ENCODE results near the gene PPARG. TPM values are rescaled to one million over a fixed set of nuclear protein-coding genes. Genes with fewer than 3 reads are reported as not detected.

PPARG gene
- total RNA-seq, 2 experiments from 2014 or later: 0.52 to 0.55 TPM

DNA sequence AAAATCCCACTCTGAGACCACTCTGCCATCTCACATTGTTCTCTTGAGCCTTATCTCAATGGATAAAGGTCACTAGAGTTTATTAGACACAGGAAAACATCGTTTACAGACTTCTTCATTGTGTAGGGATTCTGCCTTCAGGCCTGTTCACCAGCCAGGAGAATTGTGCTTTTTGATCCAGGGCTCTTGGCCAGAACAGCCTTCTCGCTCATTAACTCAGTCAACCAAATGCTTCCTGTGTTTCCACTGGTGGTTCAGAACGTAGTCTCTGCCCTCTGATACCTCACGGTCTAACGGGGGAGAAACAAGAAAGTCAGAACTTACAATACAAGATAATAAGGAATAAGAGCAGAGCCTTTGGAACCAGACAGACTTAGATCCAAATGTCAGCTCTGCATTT is 141.2 kb downstream of the PPARG start:
- Mint-ChIP-seq H3K4me1 (peaks cover 3% of the 10 kb centered on the region), H3K4me3 (no peak overlapping the region), H3K27me3 (peaks cover 10% of the 10 kb centered on the region), H3K9me3 (no peaks in the 10 kb centered on the region), H3K27ac (no peak overlapping the region), H3K36me3 (ENCODE audit: low read depth) (no peaks in the 10 kb centered on the region)
- POLR2A ChIA-PET: no interaction called here
- no peak for DNase-seq
- CTCF ChIA-PET: no interaction called here

DNA sequence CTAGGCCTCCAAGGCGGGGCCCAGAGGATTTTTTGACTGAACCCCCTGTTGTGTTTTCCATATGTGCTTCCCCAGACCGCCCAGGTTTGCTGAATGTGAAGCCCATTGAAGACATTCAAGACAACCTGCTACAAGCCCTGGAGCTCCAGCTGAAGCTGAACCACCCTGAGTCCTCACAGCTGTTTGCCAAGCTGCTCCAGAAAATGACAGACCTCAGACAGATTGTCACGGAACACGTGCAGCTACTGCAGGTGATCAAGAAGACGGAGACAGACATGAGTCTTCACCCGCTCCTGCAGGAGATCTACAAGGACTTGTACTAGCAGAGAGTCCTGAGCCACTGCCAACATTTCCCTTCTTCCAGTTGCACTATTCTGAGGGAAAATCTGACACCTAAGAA is 145.0 kb downstream of the PPARG start:
- DNase-seq: no peak
- H3K4me1 Mint-ChIP-seq: peaks cover 1% of the 10 kb centered on the region
- H3K4me3 Mint-ChIP-seq: no peak overlapping the region
- no peaks in the 10 kb centered on the region for H3K36me3 Mint-ChIP-seq (ENCODE audit: low read depth)
- peaks cover 11% of the 10 kb centered on the region for H3K27me3 Mint-ChIP-seq
- no peak overlapping the region for H3K27ac Mint-ChIP-seq
- H3K9me3 Mint-ChIP-seq: no peaks in the 10 kb centered on the region
- POLR2A ChIA-PET: no interaction called here
- CTCF ChIA-PET: no interaction called here

- ChIA-PET POLR2A (no interaction called here), CTCF (interaction anchor here (1.1 kb wide), 1 partner anchor 16 kb away, joined by 3 read pairs; no protein-coding TSS in a partner anchor)
- Mint-ChIP-seq H3K4me3 (no peak overlapping the region), H3K27ac (no peak overlapping the region), H3K27me3 (peaks cover 5% of the 10 kb centered on the region), H3K4me1 (no peaks in the 10 kb centered on the region), H3K36me3 (ENCODE audit: low read depth) (no peaks in the 10 kb centered on the region), H3K9me3 (no peaks in the 10 kb centered on the region)
- DNase-seq: no peak
These were observed 147.8 kb downstream of the PPARG start for GRCh38 chr3:12436514-12437220.

GRCh38 chr3:12437221-12437605 is 148.3 kb downstream of the PPARG start:
- Mint-ChIP-seq H3K27me3 (peaks cover 5% of the 10 kb centered on the region), H3K4me3 (no peak overlapping the region), H3K9me3 (no peaks in the 10 kb centered on the region), H3K4me1 (no peaks in the 10 kb centered on the region), H3K27ac (no peak overlapping the region), H3K36me3 (ENCODE audit: low read depth) (no peaks in the 10 kb centered on the region)
- CTCF ChIA-PET: interaction anchor here (1.1 kb wide), 1 partner anchor 15 kb away, joined by 3 read pairs; no protein-coding TSS in a partner anchor
- DNase-seq: no peak
- POLR2A ChIA-PET: no interaction called here

GRCh38 chr3:12437861-12438260 is 149.0 kb downstream of the PPARG start:
- no peaks in the 10 kb centered on the region for H3K9me3 Mint-ChIP-seq
- ChIA-PET CTCF (no interaction called here), POLR2A (no interaction called here)
- H3K4me3 Mint-ChIP-seq: no peak overlapping the region
- no peaks in the 10 kb centered on the region for H3K36me3 Mint-ChIP-seq (ENCODE audit: low read depth)
- DNase-seq: no peak
- peaks cover 5% of the 10 kb centered on the region for H3K27me3 Mint-ChIP-seq
- no peaks in the 10 kb centered on the region for H3K4me1 Mint-ChIP-seq
- no peak overlapping the region for H3K27ac Mint-ChIP-seq

- Mint-ChIP-seq H3K27me3 (peaks cover 5% of the 10 kb centered on the region), H3K27ac (no peak overlapping the region), H3K9me3 (no peaks in the 10 kb centered on the region), H3K4me1 (no peaks in the 10 kb centered on the region), H3K4me3 (no peak overlapping the region), H3K36me3 (ENCODE audit: low read depth) (no peaks in the 10 kb centered on the region)
- ChIA-PET POLR2A (interaction anchor here (0.6 kb wide), 1 partner anchor 689 kb away, joined by 3 read pairs; no protein-coding TSS in a partner anchor), CTCF (no interaction called here)
- DNase-seq: no peak
These were observed 149.4 kb downstream of the PPARG start for GRCh38 chr3:12438318-12438717.

GRCh38 chr3:12439161-12439940 is 150.5 kb downstream of the PPARG start:
- no peak for DNase-seq
- ChIA-PET CTCF (no interaction called here), POLR2A (no interaction called here)
- no peak overlapping the region for H3K27ac Mint-ChIP-seq
- H3K36me3 Mint-ChIP-seq (ENCODE audit: low read depth): no peaks in the 10 kb centered on the region
- H3K9me3 Mint-ChIP-seq: no peaks in the 10 kb centered on the region
- no peaks in the 10 kb centered on the region for H3K4me1 Mint-ChIP-seq
- H3K4me3 Mint-ChIP-seq: no peak overlapping the region
- peaks cover 2% of the 10 kb centered on the region for H3K27me3 Mint-ChIP-seq

GRCh38 chr3:12440927-12441714 is 152.3 kb downstream of the PPARG start:
- no peaks in the 10 kb centered on the region for H3K36me3 Mint-ChIP-seq (ENCODE audit: low read depth)
- H3K4me3 Mint-ChIP-seq: no peak overlapping the region
- POLR2A ChIA-PET: no interaction called here
- no peak for DNase-seq
- no peak overlapping the region for H3K27ac Mint-ChIP-seq
- CTCF ChIA-PET: interaction anchor here (1.2 kb wide), 1 partner anchor 11 kb away, joined by 5 read pairs; no protein-coding TSS in a partner anchor
- H3K9me3 Mint-ChIP-seq: no peaks in the 10 kb centered on the region
- H3K27me3 Mint-ChIP-seq: no peaks in the 10 kb centered on the region
- no peaks in the 10 kb centered on the region for H3K4me1 Mint-ChIP-seq

DNA sequence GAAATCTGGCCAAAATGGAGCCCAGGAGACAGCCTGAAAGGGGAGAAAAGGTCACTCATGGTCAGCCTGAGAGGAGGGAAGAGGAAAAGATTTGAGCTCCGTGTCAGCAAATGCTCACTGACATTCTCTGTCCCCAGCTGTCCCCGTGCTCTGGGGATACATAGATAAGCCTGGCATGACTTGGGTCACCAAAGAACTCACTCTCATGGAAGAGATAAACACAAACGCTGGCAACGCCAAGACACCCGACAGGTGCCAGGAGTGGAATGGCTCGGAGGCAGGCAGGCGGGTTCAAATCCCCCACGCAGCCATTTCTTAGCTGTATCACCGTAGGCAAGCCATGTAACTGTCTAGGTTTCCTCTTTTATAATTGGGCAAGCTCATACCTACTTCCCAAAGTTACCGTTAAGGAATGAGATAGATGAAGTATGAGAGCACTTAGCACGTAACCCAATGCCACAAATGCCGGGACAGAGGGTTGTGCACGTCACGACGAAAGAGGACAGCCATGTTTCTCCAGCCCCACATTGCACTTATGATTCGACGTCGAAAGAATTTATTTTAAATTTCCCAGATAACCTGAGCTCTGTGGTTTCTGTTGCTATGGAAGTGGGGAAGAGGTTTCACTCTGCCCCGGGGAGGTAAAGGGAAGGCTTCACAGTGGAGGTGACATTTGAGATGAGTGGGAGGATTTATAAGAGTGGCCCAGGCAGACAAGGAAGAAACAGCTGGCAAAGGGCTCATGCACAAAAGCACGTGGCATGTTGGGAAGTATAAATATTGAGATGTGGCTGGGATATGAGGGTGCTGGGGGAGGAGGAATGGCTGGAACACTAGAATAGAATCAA is 154.0 kb downstream of the PPARG start:
- no peaks in the 10 kb centered on the region for H3K36me3 Mint-ChIP-seq (ENCODE audit: low read depth)
- no peaks in the 10 kb centered on the region for H3K9me3 Mint-ChIP-seq
- ChIA-PET CTCF (no interaction called here), POLR2A (no interaction called here)
- no peak for DNase-seq
- no peaks in the 10 kb centered on the region for H3K4me1 Mint-ChIP-seq
- H3K27ac Mint-ChIP-seq: no peak overlapping the region
- H3K27me3 Mint-ChIP-seq: no peaks in the 10 kb centered on the region
- H3K4me3 Mint-ChIP-seq: no peak overlapping the region

DNA sequence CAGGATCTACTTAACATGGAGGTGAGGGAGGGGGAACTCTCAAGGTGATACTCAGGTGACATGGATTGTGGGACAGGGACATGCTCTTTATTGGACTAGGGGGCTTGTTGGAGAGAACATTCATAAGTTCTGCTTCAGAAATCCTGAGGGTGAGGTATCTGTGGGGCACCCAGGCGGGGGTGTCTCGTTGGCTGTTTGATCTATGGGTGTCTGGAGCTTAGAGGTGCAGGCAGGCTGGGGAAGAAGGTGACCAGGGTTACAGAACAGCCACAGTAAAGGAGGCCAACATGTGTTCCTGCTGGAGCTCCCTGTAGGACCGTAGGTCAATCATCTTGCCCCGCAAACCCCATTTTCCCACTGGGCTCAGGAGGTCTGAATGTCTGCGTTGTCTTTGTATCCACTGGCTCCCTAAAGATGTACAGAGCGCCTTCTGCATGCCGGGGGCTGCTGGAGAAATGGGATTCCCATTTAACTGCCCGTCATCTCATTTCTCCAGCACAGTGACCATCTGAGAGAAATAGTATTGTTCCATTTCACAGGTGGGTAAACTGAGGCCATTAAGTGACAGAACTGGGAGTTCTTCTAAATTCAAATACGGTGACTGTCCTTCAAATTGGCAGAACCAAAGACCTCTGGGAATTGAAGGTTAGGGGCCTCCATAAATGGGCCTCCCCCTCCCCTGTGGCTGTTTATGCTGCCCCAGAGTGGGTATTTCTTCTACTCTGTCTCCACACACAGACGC is 155.1 kb downstream of the PPARG start:
- Mint-ChIP-seq H3K27me3 (no peaks in the 10 kb centered on the region), H3K4me1 (no peaks in the 10 kb centered on the region), H3K27ac (no peak overlapping the region), H3K9me3 (no peaks in the 10 kb centered on the region), H3K4me3 (no peak overlapping the region), H3K36me3 (ENCODE audit: low read depth) (no peaks in the 10 kb centered on the region)
- POLR2A ChIA-PET: no interaction called here
- DNase-seq: no peak
- CTCF ChIA-PET: no interaction called here

DNA sequence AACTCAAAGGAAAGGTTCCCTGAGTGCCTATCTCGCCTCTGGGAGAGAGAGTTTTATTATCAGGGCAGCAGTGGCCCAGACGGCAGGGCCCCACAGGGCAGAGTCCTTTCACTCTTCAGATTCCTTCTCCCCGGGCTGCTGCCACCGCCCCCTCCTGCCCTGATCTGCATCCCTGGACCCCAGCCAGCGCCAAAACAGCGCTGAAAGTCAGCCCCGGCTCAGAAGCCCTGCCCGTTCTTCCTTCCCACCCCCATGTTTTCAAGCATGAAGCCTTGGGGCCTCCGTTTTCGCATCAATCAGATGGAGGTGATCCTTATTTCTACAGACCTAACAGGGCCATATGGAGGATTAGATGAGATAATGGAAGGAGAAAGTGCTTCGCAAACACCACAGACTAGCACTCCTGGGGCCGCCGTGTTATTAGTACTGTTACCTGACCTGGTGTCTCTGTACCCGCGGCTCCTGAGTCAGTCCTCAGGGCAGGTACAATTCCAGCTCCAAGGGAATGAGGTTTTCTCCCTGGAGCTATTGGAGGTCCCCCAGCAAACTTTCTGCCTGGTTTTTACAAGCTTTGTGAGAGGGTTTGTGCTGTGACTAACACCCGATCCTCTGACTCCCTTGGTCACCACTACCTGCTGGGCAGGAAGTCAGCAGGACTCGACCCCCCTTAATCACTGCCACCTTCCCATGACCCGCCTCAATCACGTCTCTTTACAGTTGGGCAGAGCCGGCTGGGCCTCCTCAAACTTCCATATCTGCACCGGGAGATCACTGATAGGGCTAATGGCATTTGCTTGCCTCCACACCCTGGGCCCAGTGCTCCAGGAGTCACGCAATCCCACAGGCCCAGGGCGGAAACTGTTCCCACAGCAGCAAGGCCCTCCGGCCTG is 156.0 kb downstream of the PPARG start:
- Mint-ChIP-seq H3K4me3 (no peak overlapping the region), H3K36me3 (ENCODE audit: low read depth) (no peaks in the 10 kb centered on the region), H3K27me3 (no peaks in the 10 kb centered on the region), H3K9me3 (no peaks in the 10 kb centered on the region), H3K4me1 (no peaks in the 10 kb centered on the region), H3K27ac (no peak overlapping the region)
- CTCF ChIA-PET: no interaction called here
- no peak for DNase-seq
- POLR2A ChIA-PET: no interaction called here

All from activated CD4-positive, alpha-beta T cell treated with anti-CD3 and anti-CD28 coated beads, Interleukin-2, amount 10 ng/mL, durations not matched to agents 7 days and 5 days (primary cell).